ENCODE measurements around the gene ACACB. TPM values are rescaled to one million over a fixed set of nuclear protein-coding genes. Genes with fewer than 3 reads are reported as not detected.

ACACB gene
- total RNA-seq, 1 donor from 2014 or later: 130 TPM

GRCh38 chr12:109301643-109302168 is 185.3 kb downstream of the ACACB start:
- no peak for DNase-seq (ENCODE audit: extremely low spot score in 2 of 2)
- no peaks in the 10 kb centered on the region for H3K27me3 ChIP-seq
- no peak overlapping the region for H3K4me3 ChIP-seq
- intact Hi-C loops (cut with DNase I): no loop called here
- TF ChIP-seq CTCF (IDR thresholded peaks at IDR 0.05) (no peak), POLR2AphosphoS5 (IDR thresholded peaks at IDR 0.05; ENCODE audit: insufficient read depth in 1 of 2, low read depth in 1 of 2) (no peak), POLR2A (IDR thresholded peaks at IDR 0.05) (no peak)
- H3K36me3 ChIP-seq: no peaks in the 10 kb centered on the region
- H3K27ac ChIP-seq: no peak overlapping the region
- H3K9me3 ChIP-seq: no peaks in the 10 kb centered on the region
- no peaks in the 10 kb centered on the region for H3K4me1 ChIP-seq

- no peaks in the 10 kb centered on the region for H3K27me3 ChIP-seq
- intact Hi-C loops (cut with DNase I): no loop called here
These were observed 186.0 kb downstream of the ACACB start for GRCh38 chr12:109302358-109302757.

GRCh38 chr12:109302770-109303169 is 186.4 kb downstream of the ACACB start:
- no peaks in the 10 kb centered on the region for H3K9me3 ChIP-seq
- H3K27me3 ChIP-seq: no peaks in the 10 kb centered on the region
- intact Hi-C loops (cut with DNase I): no loop called here
- no peaks in the 10 kb centered on the region for H3K36me3 ChIP-seq
- no peak overlapping the region for H3K27ac ChIP-seq
- no peaks in the 10 kb centered on the region for H3K4me1 ChIP-seq
- H3K4me3 ChIP-seq: no peak overlapping the region
- TF ChIP-seq POLR2A (IDR thresholded peaks at IDR 0.05): no peak
- TF ChIP-seq CTCF (IDR thresholded peaks at IDR 0.05): no peak
- no peak for TF ChIP-seq POLR2AphosphoS5 (IDR thresholded peaks at IDR 0.05; ENCODE audit: insufficient read depth in 1 of 2, low read depth in 1 of 2)
- no peak for DNase-seq (ENCODE audit: extremely low spot score in 2 of 2)

More at GRCh38 chr12:109302358-109302757, 186.0 kb downstream of the ACACB start:
- no peak for DNase-seq (ENCODE audit: extremely low spot score in 2 of 2)
- Histone ChIP-seq H3K4me1 (no peaks in the 10 kb centered on the region), H3K27ac (no peak overlapping the region), H3K36me3 (no peaks in the 10 kb centered on the region), H3K4me3 (no peak overlapping the region), H3K9me3 (no peaks in the 10 kb centered on the region)
- TF ChIP-seq POLR2AphosphoS5 (IDR thresholded peaks at IDR 0.05; ENCODE audit: insufficient read depth in 1 of 2, low read depth in 1 of 2) (no peak), POLR2A (IDR thresholded peaks at IDR 0.05) (no peak), CTCF (IDR thresholded peaks at IDR 0.05) (no peak)

GRCh38 chr12:109304485-109304884 is 188.1 kb downstream of the ACACB start:
- intact Hi-C loops (cut with DNase I): no loop called here
- no peaks in the 10 kb centered on the region for H3K36me3 ChIP-seq
- no peak overlapping the region for H3K4me3 ChIP-seq
- peaks cover 10% of the 10 kb centered on the region for H3K4me1 ChIP-seq
- H3K27ac ChIP-seq: no peak overlapping the region
- TF ChIP-seq POLR2AphosphoS5 (IDR thresholded peaks at IDR 0.05; ENCODE audit: insufficient read depth in 1 of 2, low read depth in 1 of 2) (no peak), POLR2A (IDR thresholded peaks at IDR 0.05) (no peak), CTCF (IDR thresholded peaks at IDR 0.05) (no peak)
- H3K27me3 ChIP-seq: no peaks in the 10 kb centered on the region
- no peak for DNase-seq (ENCODE audit: extremely low spot score in 2 of 2)
- no peaks in the 10 kb centered on the region for H3K9me3 ChIP-seq

GRCh38 chr12:109305547-109305946 is 189.2 kb downstream of the ACACB start:
- no peak overlapping the region for H3K4me3 ChIP-seq
- DNase-seq (ENCODE audit: extremely low spot score in 2 of 2): no peak
- H3K27ac ChIP-seq: no peak overlapping the region
- H3K4me1 ChIP-seq: peaks cover 16% of the 10 kb centered on the region
- intact Hi-C loops (cut with DNase I): no loop called here
- H3K9me3 ChIP-seq: no peaks in the 10 kb centered on the region
- no peaks in the 10 kb centered on the region for H3K27me3 ChIP-seq
- TF ChIP-seq POLR2AphosphoS5 (IDR thresholded peaks at IDR 0.05; ENCODE audit: insufficient read depth in 1 of 2, low read depth in 1 of 2): no peak
- no peak for TF ChIP-seq POLR2A (IDR thresholded peaks at IDR 0.05)
- no peak for TF ChIP-seq CTCF (IDR thresholded peaks at IDR 0.05)
- no peaks in the 10 kb centered on the region for H3K36me3 ChIP-seq

Measured in vagina (tissue), 2 donors.